ENCODE results near the gene FAM25G.
"Not testable (repeated sequence)": the region's sequence is repeated elsewhere in the genome, so short reads cannot be mapped to it uniquely, and the experiment has no call there.

- TF ChIP-seq POLR2A, EP300, CTCF (IDR thresholded peaks at IDR 0.05): not testable (repeated sequence)
These were observed 26.1 kb downstream of the FAM25G start for GRCh38 chr10:47465216-47465917.
